NCI-H1930 (cell line): Measurements from ENCODE around the gene LZIC.

Experiments
- DNase-seq, 2 experiments: peaks; one replicate each; lab custom pipeline; 2025; lab: John Stamatoyannopoulos, UW

Gene LZIC

GRCh38 chr1:9910423-9911178 is 32.6 kb downstream of the LZIC start:
- peak; percentile 96 to 98 for DNase-seq

GRCh38 chr1:9910076-9910422 is 33.1 kb downstream of the LZIC start, which contains the start of gene CTNNBIP1:
Gene CTNNBIP1, minus strand, starts transcription at chr1:9910269. Its CDS starts 38,205 bp downstream, at chr1:9872064.
- DNase-seq: no peak

- no peak for DNase-seq
Measured at GRCh38 chr1:9909234-9910046, 33.8 kb downstream of the LZIC start.

GRCh38 chr1:9908871-9909233 is 34.3 kb downstream of the LZIC start:
- DNase-seq: no peak

- no peak for DNase-seq
Measured at GRCh38 chr1:9907441-9907840, 35.8 kb downstream of the LZIC start.

GRCh38 chr1:9906466-9906865 is 36.7 kb downstream of the LZIC start:
- DNase-seq: no peak

GRCh38 chr1:9905010-9905409 is 38.2 kb downstream of the LZIC start:
- DNase-seq: no peak

GRCh38 chr1:9904596-9904995 is 38.6 kb downstream of the LZIC start:
- no peak for DNase-seq

GRCh38 chr1:9903801-9904527 is 39.2 kb downstream of the LZIC start:
- DNase-seq: no peak

- DNase-seq: no peak
Measured at GRCh38 chr1:9902060-9902452, 41.1 kb downstream of the LZIC start.

GRCh38 chr1:9901148-9902059 is 41.8 kb downstream of the LZIC start:
- DNase-seq: no peak

GRCh38 chr1:9900142-9901043 is 42.8 kb downstream of the LZIC start:
- DNase-seq: no peak

- no peak for DNase-seq
Measured at GRCh38 chr1:9894115-9894514, 49.1 kb downstream of the LZIC start.

GRCh38 chr1:9892563-9893528 is 50.3 kb downstream of the LZIC start:
- no peak for DNase-seq

- DNase-seq: no peak
Measured at GRCh38 chr1:9891207-9891606, 52.0 kb downstream of the LZIC start.

GRCh38 chr1:9890224-9890731 is 52.9 kb downstream of the LZIC start:
- no peak for DNase-seq

GRCh38 chr1:9889411-9889810 is 53.8 kb downstream of the LZIC start:
- no peak for DNase-seq

GRCh38 chr1:9888886-9889285 is 54.3 kb downstream of the LZIC start:
- no peak for DNase-seq

GRCh38 chr1:9887070-9887469 is 56.1 kb downstream of the LZIC start:
- DNase-seq: no peak
